GF-D8 (cell line): ENCODE results near the gene NTRK1.

Experiments
- DNase-seq: peaks from one replicate; lab custom pipeline; 2025; lab: John Stamatoyannopoulos, UW

Gene NTRK1

DNA sequence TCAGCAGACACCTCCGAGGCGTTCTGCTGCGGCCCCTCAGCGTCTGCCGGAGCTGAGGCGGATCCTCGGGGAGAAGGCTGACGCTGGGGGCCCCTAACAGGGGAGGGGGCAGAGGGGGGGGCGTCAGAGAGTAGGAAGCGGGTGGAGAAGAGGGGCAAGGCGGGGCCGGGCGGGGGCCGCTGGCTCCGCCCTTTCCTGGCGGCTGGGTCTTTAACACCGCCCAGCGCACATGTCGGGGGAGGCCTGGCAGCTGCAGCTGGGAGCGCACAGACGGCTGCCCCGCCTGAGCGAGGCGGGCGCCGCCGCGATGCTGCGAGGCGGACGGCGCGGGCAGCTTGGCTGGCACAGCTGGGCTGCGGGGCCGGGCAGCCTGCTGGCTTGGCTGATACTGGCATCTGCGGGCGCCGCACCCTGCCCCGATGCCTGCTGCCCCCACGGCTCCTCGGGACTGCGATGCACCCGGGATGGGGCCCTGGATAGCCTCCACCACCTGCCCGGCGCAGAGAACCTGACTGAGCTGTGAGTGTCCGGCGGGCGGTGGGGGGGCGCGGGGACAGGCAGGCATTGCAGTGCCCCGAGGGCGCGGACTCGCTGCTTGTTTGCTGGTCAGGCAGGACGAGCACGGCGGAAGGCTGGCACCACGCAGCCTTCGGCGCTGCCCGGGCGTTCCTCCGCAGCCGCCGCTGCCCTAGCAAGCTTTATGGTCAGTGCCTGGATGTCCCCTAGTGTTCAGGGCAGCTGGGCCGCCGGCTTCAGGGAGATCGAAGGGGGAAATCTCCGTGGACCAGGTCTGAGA lies at the start of gene NTRK1:
NTRK1 (plus strand) TSS at position 238 of the 796 bp plus-strand sequence; CDS start at position 308, 70 bp downstream.
- no peak for DNase-seq

DNA sequence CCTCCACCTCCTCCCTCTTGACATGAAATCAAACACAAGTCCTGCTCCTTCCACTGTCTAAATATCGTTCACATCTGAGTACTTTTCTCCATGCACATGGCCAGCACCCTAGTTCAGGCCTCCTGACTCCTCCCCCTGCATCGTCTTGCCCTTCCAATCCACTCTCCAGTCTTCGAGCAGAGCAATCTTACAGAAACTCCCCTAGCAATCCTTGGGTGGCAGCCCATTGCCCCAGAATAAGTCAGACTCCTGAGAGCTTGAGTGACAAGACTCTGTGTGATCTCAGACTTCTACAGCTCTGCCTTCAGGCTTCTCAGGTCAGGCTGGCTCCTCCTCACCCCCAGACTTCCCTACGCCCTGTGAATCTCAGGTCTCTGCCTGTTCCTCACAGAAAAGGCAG lies 49.5 kb upstream of the NTRK1 start:
- DNase-seq, result no peak

DNA sequence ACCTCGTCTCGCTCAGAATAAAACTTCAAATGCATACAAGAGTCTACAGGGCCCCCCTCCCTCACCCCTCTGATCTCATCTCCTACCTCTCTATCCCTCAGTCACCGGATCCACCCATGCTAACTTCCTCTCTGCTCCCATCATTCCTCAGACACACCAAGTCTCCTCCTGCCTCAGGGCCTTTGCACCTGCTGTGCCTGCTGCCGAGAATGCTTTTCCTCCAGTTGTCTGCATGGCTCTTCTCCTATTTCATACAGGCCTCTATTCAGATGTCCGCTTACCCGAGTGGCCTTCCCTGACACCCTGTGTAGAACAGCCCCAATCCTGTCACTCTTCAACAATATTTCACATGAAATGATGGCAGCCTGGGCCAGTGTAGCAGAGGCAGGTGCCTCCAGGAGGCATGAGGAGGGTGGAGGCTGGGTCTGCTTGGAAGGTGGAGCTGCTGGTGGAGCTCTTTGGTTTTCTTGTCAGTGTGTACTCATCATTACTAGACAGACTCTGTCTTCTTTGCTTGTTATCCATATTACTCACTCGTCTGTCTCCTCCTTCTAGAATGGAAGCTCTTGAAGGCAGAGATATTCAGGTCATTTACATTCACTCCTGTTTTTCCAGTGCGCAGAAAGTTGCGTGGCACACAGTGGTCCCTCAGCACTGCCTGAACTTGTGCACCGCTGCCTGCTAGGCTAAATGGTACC lies 48.2 kb upstream of the NTRK1 start:
- no peak for DNase-seq

DNA sequence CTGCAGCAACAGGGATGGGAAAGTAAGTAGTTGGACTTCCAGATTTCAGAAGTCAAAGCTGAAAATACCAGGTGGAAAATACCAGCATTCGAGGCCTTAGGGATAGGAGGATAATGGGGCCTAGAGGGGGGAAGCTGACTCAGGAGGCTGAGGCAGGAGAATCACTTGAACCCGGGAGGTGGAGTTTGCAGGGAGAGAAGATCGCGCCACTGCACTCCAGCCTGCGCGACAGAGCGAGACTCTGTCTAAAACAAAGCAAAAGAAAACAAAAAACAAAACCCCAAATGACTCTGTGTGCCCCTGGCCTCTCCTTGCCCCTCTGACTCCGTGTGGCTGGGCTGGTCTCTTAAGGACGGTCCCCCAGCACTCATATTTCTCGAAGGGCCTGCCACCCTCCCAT lies 47.4 kb upstream of the NTRK1 start:
- no peak for DNase-seq

DNA sequence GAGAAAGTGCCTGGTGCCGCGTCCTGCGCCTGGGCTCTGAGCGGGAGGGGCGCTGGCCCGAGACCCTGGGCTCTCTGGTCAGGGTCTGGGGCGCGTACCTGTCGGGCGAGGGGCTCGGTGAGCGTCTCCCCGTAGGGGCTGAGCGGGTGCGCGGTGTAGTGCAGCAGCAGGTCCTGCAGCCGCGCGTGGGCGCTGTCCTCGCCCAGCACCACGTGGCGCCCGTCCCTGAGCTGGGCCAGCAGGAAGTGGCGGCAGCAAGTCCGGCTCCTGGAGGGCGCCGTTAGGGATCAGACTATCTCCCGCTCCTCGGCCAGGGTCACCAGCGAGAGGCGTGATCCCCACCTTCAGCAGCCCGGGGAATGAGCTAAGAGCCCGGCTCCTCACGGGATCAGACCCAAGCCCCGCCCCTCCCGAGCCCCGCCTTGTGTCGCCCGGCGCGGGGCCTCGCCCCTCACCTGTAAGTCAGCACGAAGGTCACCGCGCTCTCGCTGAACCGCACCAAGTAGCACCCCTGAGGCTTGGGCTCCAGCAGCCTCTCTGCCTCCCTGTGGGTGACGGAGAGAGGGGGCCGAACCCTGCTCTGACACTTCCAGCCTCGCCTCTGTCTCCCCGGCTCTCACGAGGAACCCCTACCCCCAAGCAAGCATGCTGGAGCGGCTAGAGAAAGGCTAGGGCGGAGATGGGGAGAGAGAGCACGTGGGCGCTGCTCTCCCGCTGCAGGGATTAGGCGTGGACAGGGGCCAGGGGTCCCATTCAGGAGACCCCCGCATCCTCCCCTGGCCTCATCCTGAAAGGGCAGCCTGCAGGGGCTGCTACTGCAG lies 46.7 kb upstream of the NTRK1 start:
- DNase-seq, result no peak

DNA sequence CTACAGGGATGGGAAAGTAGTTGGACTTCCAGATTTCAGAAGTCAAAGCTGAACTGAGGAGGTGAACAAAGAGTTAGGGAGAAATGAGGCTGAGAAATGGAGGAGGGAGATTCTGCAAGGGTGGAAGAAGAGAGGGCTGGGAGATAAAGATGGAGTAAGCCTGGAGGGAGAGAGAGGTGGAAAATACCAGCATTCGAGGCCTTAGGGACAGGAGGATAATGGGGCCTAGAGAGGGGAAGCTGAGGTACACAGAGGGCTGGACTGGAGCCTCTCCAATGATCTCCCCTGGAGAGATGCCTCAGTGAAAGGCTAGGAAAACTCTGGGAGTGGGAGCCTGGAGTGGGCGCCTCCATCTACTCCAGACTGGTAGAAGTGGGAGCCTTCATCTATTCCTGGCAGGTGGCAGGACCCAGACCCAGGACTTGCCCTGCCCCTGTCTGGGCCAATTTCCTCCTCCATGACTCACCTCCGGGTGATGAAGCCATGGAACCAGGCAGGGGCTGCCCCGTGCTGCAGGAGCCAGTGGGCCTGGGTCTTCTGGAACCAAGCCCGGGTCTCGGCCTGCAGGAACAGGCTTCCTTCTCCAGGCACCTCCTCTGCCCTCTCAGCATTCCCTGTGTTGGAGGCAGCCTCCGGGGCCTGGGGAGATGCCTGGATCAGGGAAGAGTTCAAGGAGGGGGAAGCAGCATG lies 45.9 kb upstream of the NTRK1 start:
- DNase-seq, result no peak

DNA sequence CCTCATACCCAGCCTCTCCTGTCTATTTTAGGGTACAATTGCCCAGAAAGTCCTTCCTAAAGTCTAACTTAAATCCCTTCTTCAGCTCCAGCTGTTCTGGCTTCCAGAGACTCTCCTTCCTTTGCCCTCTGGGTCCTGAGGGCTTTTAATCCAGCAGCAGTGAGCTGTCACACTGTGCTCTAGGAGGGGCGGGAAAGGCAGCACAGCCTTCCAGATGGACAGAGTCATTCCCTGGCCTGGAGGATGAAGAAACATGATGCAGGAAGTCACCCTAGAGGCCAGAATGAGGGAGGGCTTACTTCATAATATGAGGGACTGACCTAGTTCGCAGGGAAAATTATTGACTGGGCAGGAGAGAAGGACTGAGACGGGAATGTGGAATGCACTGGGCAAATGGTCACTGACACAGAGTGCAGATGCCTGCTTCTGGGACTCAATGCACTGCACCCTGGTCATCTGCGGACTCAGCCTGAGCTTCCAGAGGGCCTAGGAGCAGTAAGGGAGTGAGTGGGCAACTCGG lies 45.3 kb upstream of the NTRK1 start:
- DNase-seq, result no peak

DNA sequence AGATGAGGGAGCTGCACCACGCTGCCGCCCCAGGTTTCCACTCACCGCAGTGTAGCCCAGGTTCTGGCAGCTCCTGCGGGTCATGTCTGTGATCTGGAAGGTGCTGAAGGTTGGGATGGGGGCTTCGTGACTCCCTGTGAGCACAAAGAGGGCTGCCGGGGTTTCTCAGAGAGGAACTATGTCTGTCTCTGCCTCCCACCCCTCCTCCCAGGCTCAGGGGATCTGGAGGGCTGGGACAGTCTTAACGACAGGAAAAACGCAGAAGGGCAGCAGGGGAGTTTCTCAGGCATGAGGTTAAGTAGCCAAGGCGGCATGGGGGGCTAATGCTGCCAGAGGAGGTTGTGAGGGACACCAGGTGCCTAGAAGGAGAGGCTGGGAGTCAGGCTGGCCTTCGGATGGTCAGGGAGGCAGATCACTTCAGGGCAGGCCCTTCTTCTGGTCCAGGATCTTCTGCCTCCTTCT lies 44.7 kb upstream of the NTRK1 start:
- DNase-seq, result no peak

DNA sequence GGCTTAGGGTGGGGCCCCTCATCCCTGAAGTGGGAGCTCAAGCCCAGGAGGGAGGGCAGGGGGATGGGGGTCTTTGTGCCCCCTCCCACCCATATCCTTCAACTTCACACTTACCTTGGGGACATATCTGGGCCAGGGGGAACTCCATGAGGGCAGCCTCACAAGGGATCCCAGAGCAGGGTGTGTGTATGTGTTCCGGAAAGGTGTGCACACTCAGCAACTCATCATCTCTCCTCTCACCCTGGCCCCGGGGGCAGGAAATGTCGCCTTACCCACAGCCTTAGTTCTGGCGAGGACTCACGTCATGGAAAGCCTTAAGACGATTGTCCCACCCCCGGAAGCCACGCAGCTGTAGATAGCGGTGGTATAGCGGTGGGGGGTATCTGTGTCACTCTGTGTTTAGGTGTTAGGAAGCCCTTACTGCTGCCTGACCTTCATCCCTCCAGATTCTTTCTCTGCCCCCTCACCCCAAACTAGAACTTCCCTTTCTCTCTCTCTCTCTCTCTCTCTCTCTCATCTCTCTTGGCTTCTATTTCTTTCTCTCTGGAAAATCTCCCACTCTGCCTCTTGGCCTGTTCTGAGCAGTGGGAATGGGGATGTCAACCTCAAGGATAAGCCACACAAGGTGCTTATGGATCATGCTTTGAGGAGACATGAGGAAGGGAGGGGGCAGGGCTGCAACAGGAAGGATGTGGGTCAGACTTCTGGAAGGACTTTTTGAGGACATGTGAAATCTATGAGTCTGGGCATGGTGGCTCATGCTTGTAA lies 43.9 kb upstream of the NTRK1 start, which contains the start of gene SH2D2A:
SH2D2A (minus strand) TSS at position 288 of the 768 bp plus-strand sequence; CDS start at position 148, 140 bp downstream.
- peak; percentile 64 for DNase-seq

DNA sequence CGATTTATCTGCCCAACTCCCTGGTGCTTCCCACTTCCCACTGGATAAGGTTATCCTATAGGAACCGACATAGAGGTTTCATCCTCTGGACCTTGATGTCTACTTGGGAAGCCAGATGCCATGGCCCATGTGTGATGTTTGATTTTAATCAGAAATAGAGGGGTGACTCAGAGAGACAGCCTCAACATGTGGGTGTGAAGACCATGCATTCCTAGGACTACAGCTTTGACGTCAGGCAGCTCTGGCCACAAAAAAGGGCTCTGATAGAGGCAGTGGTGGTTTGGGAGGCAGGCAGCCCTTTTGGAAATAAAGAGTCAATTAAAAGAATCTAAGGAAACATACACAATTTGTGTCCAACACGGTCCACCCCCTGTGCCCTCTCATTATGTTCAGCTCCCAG lies 38.9 kb upstream of the NTRK1 start:
- DNase-seq, result no peak

DNA sequence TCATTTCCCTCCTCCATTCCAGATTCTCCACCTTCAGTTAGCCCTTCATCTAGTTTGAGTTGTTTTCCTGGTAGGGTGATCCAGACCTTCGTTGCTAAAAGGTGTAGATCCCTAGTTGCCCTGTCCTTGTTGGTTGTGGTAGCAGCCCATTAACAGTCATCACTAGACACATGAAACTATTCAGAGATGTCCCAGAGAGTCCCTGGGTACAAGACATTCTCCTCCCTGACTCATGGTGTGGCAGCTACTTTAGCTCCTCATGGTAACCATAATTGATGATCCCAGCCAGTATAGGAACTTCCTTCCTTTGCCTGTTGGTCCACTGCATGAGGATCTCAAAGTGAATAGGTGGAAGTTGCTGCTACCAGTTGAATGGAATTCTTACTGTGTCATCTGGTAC lies 38.0 kb upstream of the NTRK1 start:
- no peak for DNase-seq

DNA sequence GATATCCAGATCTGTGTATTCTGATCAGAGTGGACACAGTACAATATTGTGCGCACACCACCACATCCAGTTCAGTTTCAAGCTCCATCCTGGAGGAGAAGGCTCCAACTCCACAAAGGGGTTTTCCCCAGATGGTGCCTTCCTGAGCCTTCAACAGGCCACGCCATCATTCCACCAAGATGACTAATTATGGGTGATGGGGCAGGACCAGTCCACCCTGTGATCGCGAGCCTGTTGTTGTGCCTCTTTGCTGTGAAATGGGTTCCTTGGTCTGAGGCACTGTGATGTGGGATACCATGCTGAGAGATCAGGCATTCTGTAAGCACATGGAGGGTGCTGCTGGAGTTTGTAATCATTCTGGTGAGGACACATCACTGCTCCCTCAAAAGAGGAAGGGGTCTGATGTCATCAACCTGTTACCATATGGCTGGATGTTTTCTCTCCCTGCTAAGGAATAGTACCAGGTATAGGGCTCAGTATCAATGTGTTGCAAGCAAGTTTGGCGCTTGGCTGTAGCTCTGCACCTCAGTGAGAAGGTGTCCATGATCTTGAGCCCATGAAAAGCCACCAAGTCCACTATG lies 37.4 kb upstream of the NTRK1 start:
- DNase-seq, result no peak

DNA sequence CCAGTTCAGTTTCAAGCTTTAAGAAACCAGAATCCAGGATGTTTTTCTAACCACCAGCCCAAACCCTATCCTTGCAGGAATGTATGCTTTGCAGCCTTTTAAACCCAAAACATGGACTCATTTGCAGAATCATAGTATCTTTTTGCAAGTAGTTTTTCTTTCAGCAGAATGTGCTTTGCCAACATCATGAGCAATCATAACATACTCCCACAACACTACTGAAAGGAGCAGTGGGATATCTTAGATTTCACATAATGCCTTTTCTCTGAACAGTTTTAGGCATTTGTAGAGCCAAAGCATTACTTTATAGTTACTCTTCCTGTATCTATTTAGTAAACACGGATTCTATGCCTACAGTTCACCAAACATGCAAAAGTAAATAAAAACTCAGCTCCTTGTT lies 34.0 kb upstream of the NTRK1 start:
- no peak for DNase-seq

DNA sequence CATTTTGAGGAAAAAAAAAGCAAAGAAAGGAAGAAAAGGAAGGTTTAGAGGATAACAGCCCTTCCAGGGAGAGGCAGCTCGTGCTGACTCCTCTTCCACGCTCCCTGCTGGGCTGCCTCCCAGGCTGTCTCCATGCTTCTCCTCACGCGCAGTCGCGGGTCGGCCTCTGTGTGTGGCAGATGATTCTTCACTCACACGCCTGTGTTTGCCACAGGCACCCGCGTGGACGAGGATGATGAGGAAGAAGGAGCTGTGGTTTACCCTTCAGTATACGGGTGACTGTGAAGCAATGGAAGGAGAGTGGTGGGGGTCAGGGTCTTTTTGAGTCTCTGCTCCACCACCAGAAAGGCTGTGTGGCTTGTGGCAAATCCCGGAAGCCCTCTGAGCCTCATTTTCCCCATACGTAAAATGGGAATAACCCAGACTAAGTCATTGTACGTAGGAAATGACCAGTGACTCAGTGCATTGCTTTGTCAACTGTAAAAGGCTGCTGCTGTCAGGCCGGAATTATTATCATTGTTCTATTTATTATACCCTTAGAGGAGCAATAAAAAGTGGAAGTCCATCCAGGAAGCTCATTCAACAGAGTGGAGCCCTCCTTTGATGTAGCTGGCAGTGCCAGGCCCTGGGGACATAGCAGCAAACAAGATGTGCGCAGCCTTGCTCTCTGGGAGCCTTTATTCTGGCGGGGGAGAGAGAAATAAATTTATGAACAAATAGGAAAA lies 32.1 kb upstream of the NTRK1 start:
- DNase-seq, result no peak

DNA sequence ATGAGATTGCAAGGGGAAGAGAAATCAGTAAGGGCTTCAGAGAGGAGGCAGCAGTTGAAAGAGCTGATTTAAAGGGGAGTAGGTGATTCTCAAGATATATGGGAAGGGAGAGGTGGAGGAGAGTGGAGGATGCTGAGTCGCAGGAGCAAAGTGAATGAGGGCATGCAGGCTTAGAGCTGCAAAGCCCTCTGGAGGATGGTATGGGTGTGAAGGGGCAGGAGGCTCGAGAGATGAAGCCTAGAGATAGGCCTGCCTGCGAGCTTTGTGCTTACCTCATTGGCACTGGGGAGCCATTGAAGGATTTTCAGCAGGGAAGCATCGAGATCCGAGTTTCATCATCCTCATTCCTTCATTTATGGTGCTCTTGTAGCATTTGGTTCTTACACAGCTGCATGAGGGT lies 28.2 kb upstream of the NTRK1 start:
- no peak for DNase-seq

DNA sequence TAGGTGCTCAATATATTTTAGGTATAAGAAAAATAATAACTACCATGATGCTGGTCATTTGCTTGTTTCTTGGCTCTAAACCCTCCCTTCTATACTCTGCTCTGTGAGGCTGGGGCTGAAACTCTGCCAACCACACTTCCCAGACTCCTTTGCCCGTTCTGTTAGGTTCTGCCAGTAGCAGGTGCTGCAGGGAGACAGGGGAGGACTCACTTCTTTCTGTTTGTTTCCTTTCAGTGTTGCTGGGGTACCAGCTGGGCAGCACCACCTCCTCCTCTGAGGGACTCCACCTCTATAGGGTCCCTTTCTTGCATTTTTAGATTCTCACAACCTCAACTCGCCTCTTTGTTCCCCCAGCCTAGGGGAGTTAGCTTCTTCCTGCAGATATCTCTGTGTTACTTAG lies 27.1 kb upstream of the NTRK1 start:
- DNase-seq, result no peak

DNA sequence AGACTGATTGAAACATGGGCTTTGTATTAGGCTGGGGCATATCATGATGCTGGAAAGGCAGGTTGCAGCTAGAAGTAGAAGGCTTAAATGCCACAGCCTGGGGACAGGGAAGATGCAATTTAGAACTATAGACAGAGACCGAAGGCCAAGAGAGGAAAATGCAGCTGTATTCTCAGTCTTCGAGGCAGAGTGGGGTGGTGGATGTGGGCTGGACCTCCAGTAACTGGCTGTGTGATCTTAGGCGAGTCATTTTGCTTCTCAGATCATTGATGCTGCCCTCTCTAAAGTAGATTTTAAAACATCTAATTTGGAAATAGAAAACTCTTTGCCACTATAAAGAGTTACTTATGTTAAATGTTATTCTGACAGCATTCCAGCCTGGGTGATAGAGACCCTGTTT lies 26.3 kb upstream of the NTRK1 start:
- no peak for DNase-seq

DNA sequence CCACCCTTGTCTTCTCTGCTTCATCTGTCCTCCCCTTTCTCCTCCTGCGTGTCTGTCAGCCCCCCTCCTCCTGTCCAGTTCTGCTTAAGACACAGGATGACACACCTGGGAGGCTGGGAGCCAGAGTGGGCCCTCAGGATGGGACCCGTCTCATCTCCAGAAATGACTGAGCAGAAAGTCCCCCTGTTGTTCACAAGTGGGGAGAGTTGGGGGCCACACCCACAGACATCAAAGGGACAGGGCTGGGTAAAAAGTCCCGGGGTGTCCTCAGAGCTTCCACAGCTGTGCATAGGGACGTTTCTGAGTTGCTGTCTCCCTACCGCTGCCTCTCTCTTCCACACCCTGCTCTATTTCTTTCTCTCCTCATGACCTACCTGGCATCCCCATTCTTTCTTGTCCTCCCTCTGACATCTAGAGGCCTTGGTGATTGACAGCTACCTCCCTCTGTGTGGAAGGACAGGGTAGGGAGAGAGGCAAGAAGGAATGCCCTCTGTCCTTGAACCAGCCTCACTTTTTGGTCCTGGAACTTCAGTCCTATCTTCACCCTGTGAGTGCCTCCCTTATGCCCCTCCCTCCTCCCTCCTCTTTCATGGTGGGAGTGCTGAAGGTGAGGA lies 24.5 kb upstream of the NTRK1 start:
- no peak for DNase-seq

DNA sequence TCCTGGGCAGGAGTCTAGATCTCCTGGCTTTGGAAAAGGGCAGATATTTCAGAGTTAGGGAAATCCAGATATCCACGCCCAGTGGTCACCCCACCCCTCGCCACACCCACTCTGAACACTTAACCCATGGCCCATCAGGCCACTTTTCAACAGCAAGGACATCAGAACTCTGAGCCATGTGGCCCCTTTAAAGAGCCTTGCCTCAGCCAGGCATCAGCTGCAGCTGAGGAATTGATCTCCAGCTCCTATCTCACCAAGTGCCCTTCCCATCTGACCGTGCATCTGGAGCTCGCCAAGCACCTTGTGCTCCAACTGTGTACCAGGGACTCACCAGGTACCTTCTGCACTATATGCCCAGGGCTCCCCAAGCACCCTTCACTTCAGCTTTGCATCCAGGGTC lies 23.8 kb upstream of the NTRK1 start:
- no peak for DNase-seq
